Measurements from ENCODE around the gene NGF.

NGF gene

DNA sequence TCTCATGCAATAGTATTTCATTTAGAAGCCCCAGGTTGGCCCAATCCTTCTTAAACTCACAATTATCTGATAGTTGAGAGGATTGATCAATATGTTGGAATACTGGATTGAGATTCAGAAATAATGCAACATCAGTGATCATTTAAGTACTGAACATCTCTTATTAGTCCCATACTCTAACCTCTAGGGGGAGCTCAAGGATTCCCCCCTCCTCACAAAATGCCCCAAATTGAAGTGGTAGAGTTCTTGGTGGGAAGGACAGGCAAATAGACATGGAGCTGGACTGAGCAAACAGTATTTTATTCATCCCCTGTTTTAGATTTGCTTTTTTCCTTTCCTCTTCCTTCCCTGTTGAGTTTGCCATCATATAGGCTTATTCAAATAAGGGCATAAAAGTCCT, 62.8 kb downstream of the NGF start:
- DNase-seq: no peak

DNA sequence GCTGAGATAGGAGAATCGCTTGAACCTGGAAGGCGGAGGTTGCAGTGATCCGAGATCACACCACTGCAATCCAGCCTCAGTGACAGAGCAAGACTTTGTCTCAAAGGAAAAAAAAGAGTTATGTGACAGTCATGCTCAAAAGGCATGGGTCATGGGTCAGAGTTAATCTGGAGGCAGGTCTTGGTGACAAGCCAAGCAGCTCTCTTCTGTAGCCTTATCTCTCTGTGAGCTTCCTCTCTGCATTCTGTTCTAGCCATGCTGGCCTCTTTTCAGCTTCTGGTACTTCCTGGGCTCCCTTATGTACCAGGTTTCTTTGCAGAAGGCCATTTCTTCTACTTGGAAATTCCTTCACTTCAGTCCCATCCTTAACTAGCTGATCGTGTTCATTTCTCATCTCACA, 63.6 kb downstream of the NGF start:
- no peak for DNase-seq

DNA sequence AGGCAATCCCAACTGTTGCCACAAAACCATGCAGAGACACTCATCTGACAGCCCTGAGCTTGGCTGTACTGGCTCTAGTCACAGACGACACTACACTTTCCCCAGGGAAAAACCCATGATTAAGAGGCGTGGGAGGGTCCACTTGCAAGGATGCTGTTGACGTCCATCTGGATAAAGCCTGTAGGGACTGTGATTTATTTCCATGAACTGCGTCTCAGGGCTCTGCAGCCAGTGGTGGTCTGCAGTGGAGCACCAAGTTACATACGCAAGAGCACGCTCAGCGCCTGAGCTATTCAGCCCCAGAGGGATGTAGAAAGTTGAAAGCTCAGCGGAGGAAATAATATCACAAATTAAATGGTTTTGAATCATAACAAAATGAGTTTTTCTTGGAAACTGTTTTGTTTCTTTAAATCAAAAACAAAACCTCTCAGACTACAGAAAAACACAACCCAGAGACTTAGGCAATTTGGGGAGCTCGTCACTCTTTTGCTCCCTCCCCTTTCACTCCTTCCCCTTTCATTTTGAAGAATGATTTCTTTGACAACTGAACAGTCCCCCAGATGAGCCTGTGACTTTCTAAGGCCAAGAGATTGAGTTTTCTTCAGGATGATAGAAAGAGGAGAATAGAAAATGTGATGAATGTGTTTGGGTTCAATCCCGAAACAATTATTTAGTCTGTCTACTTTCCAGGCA, 71.2 kb downstream of the NGF start:
- no peak for DNase-seq

DNA sequence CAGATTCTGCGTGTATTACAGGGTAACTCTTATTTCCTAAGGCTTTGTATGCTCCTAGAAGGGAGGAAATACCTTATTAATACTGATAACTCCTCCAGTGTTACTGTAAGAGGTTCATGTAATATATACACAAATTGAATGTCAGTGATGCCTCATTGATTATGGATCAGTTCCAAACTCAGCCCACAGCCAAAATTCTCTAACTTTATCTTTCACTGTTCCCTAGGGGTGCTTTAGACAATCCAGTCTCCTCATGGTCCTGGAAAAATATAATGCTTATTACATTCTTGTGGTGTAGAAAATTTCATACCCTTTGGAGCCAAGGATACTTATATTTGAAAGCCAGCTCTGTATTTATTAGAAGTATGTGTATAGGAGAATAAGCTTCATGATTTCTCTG, 73.0 kb downstream of the NGF start:
- no peak for DNase-seq

DNA sequence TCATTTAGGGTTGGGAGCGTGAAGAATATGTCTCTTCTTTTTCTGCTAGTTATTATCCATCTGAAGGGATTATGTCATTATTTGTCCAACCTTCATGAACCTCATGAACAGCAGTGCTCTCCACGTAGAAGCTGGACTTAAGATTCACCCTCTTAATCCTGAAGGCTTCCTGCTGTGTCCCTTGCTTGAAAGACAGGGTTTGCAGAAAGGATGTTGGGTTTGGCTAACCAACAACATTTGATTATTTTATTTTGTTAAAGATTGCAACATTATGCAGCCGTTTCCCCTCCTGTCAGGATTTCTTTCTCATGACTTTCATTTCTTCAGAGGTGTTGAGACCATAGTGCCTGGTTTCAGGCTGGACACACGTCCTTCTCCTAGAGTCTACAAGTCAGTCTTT, 75.2 kb downstream of the NGF start:
- DNase-seq: no peak

DNA sequence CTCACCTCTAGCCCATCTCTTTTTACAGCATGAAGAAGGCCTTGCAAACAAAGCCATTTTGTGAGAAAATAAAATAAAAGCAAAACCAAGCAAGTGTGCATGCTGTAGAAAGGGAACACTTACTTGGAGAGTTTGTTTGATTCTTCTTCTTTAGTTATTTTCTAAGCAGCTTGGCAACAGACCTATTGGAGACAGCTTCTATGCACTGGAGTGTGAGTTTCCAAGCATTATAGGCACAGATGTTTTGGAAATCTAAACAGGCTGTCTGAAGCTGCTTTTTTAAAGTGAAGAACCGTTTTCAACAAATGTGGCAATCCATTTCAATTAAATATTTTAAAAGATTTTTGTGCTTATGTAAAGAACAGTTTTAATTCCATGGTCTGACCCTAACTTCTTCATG, 76.6 kb downstream of the NGF start:
- DNase-seq: no peak

DNA sequence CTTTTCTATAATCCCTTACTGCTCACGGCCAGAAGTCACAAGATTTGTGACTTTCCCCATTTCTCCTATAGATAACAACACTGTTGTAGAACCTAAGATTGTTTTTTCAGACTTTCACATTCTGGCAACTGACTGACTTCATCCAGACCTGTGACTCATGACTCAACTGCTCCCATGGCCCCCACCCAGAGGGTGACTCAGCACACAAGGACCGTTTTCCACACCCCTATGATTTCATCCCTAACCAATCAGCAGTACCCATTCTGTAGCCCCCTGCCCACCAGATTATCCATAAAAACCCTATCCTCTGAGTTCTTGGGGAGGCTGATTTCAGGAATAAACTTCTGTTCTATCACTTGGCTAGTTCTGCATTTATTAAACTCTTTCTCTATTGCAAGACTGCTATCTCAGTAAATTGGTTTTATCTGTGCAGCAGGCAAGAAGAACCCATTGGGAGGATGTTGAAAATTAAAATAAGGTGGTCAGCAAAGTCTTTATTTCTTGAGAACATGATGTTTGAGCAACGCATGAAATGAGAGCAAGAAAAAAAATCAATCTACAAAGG, 79.7 kb downstream of the NGF start:
- DNase-seq: no peak

DNA sequence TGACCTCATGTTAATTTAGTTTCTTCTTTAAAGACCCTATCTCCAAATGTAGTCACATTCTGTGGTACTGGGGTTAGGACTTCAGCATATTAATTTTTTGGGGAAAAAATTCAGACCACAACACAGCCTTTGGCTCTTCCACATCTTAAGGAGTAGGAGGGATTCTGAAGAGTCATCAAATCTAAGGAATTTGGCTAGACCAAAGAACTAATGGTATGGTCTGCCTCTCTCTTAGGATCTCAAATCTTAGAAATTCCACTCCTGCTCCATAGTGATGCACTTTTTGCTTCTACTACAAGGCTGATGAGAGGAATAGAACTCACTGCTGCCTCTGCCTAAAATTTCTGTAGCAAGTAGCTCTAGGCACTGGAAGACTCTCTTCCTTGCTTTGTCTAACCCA, 80.5 kb downstream of the NGF start:
- no peak for DNase-seq

DNA sequence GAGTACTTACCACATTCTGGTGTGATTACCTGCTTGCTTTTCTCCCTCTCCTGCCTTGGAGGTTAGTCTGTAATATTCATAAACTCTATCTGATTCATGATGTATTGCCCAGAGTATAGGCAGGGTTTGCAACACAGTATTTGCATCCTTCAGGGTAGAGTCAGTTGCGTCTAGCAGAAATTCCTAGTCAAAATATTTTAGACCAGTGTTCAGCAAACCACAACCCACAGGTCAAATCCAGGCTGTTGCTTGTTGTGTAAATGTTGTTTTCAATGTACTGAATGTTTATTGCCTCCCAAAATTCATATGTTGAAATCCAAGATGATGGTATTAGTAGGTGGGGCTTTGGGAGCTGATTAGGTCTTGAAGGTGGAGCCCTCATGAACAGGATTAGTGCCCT, 82.9 kb downstream of the NGF start:
- DNase-seq: no peak

DNA sequence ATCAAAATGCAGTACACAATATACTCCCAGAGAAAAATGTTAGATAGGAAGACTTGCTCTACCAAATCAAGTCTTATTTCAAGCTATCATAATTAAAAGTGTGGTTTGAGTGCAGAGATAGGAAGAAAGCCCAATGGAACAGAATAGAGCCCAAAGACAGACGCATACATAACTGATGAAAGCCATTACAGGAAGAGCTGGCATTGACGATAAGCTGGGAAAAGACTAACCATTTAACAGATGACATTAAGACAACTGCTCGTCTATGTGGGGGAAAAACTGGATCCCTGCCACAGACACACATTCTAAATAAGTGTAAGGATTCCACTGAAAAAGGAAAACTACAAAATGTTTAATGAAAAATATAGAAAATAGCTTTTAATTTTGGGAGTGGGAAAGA, 85.5 kb downstream of the NGF start:
- DNase-seq: no peak

DNA sequence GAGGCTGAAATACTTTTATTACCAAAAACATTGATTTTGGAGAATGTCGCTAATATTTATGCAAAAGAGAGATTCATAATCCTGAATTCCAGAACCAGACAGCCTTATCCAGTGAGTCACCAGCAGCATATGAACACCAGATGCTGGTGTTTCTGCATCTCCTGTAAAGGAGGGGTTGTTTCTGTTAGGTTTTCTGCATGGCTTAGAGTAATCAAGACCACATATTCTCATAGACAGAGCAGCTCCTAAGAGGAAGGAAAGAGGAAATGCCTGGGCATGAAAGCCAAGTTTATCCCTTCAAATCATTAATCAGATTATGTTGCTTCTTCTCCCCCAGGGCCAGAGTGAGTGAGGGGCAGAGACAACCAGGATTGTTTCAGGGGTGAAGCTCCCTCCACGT, 86.2 kb downstream of the NGF start:
- DNase-seq: no peak

DNA sequence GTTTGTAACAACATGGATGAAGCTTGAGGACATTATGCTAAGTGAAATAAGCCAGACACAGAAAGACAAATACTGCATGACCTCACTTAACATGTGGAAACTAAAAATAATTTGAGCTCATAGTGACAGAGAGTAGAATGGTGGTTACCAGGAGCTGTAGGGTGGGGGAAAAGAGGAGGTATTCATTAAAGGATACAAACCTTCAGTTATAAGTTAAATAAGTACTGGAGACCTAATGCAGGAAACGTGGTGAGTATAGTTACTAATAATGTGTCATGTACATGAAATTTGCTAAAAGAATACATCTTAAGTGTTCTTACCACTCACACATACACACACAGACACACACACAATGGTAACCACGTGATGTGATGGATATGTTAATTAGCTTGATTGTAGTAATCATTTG, 86.7 kb downstream of the NGF start:
- no peak for DNase-seq

DNA sequence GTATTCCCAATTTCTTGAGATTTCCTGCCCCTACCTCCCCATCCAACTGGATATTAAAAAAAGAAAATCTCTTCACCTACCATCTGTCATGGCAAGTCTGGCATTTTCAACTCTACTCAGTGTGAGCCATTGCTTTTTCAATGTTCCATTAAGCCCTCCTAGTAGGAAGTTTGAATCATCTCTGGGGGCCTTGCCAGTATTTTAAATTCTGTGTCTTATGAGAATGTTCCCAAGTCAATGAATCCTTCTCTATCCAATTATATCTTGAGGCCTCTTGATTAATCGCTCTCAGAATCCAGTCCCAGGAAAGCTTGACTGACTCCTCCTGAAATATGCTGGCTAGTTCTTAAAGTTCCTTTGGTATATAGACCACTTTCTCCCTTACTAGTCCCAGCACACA, 91.5 kb downstream of the NGF start:
- no peak for DNase-seq

DNA sequence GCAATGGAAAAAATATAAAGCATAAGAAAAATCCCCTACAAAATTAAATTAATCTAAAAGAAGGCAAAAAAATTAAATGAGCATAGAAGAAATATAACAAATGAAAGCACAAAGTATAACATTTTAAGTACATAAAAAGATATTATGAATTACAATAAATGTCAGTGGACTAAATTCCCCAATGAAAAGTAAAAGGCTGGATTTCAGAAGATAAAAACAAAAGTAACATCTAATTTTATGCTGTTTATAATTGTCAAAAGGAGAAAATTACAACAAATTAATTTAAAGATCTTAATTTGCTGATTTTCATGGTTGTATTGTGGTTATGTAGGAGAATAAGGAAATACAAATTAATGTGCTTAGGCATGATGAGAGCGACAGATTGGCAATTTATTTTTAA, 92.8 kb downstream of the NGF start:
- no peak for DNase-seq

DNA sequence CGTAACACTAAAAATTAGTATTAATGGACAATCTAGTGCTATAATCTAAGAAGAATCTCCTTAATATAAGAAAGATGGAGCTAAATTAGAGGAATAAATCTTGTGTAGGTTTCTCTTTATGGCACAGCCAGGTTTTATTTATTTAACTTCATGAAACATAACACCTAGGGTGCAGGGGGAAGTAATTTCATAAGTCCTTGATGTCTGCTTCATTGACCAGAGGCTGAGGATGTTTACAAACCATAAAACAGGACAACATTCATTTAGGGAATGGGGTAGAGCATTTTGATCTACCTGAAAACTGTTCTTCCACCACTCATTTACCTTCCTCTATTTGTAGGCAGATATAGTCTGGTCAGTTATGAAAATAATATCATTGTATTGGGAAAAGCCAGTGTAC, 95.5 kb downstream of the NGF start:
- no peak for DNase-seq

DNA sequence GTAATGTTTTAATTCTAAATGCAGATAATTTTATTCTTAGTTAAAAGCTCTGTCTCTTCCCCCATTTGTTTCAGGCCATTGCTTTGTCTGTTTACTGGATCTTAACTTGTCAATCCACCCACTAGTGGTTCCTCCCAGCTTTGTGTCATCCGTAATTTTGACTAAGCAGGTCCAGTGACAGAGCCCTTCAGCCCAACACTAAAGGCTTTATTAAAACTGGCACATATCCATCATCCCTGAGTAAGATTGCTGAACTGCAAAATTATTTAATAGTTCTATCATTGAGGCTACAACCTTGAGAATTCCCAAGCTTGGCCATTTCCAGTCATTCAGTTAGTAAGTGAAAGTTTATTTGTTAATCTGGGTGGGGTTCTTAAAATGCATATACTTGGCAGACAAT, 96.7 kb downstream of the NGF start:
- no peak for DNase-seq

DNA sequence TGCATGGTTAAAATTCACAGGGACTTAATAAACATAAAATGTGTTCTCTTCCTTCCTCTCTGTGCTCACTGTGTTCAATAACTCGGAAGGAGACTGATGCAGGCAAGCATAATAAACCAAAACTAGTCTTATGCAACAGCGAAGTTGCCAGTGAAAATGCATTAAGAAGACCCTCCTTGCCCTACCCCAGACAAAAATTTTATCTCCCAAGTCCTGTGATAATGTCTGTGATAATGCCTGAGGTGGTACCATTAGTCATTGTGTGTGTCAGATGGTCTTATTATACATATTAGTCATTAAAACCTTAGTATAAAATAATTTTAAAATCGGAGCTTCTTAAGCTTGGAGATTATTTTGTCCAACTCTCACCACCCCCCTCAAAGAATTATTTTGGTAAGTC, 97.8 kb downstream of the NGF start:
- no peak for DNase-seq

DNA sequence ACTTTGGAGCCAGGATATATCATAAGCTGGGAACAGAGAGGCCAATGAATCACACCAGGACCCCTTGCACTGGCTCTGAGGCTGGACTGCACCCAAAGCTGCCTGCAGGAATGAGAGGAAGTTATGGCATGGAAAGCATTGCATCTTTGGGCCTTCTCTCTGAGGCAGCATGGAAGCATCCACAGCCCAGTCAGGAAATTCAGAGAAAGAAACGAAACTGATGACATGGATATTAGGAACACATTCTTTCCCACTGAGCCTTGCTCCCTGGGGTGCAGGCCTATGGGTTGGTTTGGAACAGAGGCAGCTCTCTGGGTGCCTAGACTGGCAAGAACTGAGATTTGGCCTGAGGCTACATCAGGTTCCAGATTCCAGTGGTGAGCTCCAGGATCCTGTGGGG, 98.6 kb downstream of the NGF start:
- no peak for DNase-seq

DNA sequence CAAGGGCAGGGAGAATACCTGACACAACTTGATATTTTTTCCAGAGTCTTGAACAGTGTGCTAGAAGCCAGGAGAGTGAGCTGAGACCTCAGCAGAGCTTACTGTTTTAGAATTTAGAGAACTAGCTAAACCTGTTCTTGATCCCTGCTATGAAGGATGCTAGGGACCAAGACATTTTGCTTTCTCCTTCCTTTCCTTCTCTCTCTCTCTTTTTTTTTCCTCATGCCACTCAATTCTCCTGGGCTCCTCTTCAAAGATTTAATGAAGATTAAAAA, 99.0 kb downstream of the NGF start:
- no peak for DNase-seq

DNA sequence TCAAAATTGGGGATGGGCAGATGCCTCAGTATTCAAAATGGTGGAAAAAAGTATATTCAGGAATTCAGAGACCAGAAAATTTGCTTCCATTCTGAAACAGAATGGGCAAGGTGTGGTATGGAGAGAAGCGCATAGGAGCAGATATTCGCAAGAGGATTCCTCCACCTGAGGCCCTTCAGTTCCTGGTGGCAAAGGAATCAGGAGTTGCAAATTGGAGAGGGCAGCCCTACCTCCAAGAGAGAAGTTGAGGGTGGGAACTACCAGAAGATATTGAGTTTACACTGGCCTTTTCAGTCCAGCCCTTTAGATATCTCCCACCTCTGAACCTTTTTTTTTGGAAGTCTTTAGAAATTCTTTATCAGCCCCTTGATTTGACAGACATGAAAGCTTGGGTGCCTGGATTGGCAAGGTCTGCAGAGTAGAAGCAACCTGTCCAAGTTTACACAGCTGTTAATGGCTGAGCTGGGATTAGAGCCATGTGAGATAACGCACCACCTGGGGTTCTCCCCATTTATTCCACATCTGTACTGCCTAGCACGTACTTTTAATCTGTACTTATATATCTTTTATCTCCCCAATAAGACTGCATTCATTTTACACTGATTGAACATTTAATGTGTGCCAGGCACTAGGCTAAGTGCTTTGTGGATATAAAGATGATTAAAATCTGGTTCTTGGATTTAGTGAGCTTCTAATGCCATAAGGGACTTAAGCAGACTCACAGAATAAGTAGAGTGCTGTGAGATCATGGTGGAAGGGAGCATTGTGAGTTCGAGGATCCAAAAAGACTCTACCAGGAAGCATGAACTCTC, 99.5 kb downstream of the NGF start:
- DNase-seq: no peak

DNA sequence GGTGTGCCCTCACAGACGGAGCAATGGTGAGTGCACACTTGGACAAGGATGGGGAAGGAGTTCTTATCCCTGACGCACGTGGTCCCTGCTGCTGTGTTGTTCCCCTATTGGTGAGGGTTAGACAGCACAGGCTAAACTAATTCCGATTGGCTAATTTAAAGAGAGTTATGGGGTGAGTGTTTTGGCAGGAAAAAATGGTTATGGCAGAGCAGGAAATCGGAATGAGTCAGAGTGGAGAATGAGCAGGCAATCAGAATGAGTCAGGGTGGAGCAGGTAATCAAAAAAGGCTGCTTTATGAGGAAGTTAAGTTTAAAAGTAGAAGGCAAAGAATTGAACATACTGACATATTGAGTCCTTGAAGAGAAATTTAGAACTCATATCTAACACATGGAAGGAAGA, 100.5 kb downstream of the NGF start:
- DNase-seq: no peak

DNA sequence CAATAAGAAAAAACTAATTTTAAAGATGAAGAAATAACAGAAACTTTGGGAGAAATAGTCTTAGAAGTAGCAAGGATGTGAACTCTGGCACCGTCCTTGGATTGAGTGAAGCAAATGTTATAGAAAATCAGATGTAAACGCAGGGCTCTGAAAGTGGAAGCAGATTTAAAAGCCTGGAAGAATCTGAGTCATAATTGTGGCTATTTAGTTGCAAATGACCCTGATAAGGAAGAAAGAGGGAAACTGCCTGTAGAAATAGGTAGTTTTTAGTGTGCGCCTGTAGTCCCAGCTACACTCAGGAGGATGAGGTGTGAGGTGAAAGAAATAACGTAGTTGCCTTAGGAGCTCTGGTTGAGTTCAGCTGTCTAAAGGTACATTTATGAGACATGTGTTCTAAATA, 101.0 kb downstream of the NGF start:
- no peak for DNase-seq

Data from CD4-positive, alpha-beta T cell treated with Interleukin-21 for 1 hour (primary cell).